CD4-positive, alpha-beta T cell (primary cell): Measurements from ENCODE around the gene KIAA1217. TPM values are rescaled to one million over a fixed set of nuclear protein-coding genes. Genes with fewer than 3 reads are reported as not detected.

Source experiments
- ATAC-seq: fragments of 200-7000 bp; cut with Tn5 transposase; one replicate; pipeline ENCODE4 v1.10.0; 2022; ENCODE audit warnings: mild to moderate bottlenecking; ENCODE audit not compliant: poor library complexity
- CTCF ChIA-PET: fragments of 350-600 bp; sonication (Branson Sonifier 250); formaldehyde crosslinking; loops from one replicate; lab custom pipeline; 2021; ENCODE audit warnings: antibody characterized with exemption, inconsistent platforms; lab: Charles Lee
- POLR2A ChIA-PET: fragments of 350-600 bp; sonication (Branson Sonifier 250); formaldehyde crosslinking; loops from one replicate; lab custom pipeline; 2021; ENCODE audit warnings: antibody characterized with exemption, inconsistent platforms; lab: Charles Lee
- DNase-seq, 14 experiments: peaks; one replicate each; pipeline ENCODE4 v3.0.0-alpha.2; 2013 to 2020; ENCODE audit warnings: mixed read lengths in 2 of 14
- H3K27ac ChIP-seq, 2 donors: one replicate each; pipeline versions ENCODE4 v1.5.1 to v1.7.0; 2013; ENCODE audit warnings: low read length in 2 of 2, low read depth in 1 of 2, mild to moderate bottlenecking in 1 of 2
- H3K27me3 ChIP-seq, 2 experiments: 1 replicate in 1 of 2; 2 replicates in 1 of 2; pipeline versions ENCODE4 v1.6.1 to v1.7.0; 2013; ENCODE audit warnings: low read length in 2 of 2, control low read depth in 1 of 2, mild to moderate bottlenecking in 1 of 2, moderate library complexity in 1 of 2; ENCODE audit not compliant: insufficient read depth in 2 of 2, control insufficient read depth in 1 of 2
- H3K36me3 ChIP-seq: one replicate; pipeline ENCODE4 v1.6.1; 2013; ENCODE audit warnings: low read length, control low read depth; ENCODE audit not compliant: insufficient read depth
- H3K4me1 ChIP-seq: one replicate; pipeline ENCODE4 v1.6.1; 2013; ENCODE audit warnings: low read length, control low read depth; ENCODE audit not compliant: insufficient read depth
- H3K4me3 ChIP-seq: one replicate; pipeline ENCODE4 v1.5.1; 2013; ENCODE audit warnings: mild to moderate bottlenecking, low read length, moderate library complexity
- H3K9me3 ChIP-seq, 2 experiments: 1 replicate in 1 of 2; 2 replicates in 1 of 2; pipeline versions ENCODE4 v1.6.1 to v1.7.0; 2013; ENCODE audit warnings: low read length in 2 of 2, mild to moderate bottlenecking in 2 of 2, control low read depth in 1 of 2, moderate library complexity in 1 of 2; ENCODE audit not compliant: control insufficient read depth in 1 of 2, insufficient read depth in 1 of 2
- H3K27ac Mint-ChIP-seq: one replicate; pipeline ENCODE4 v1.8.0; 2020; ENCODE audit warnings: mixed read lengths
- H3K27me3 Mint-ChIP-seq: one replicate; pipeline ENCODE4 v1.8.0; 2021; ENCODE audit warnings: mixed read lengths
- H3K36me3 Mint-ChIP-seq: one replicate; pipeline ENCODE4 v1.8.0; 2021; ENCODE audit warnings: low read depth, mixed read lengths
- H3K4me1 Mint-ChIP-seq: one replicate; pipeline ENCODE4 v1.8.0; 2021; ENCODE audit warnings: low read depth, mixed read lengths
- H3K4me3 Mint-ChIP-seq: one replicate; pipeline ENCODE4 v1.8.0; 2020; ENCODE audit warnings: mild to moderate bottlenecking, mixed read lengths
- H3K9me3 Mint-ChIP-seq: one replicate; pipeline ENCODE4 v1.8.0; 2020; ENCODE audit warnings: mixed read lengths
- CTCF ChIP-seq: fragments of 200-600 bp; IDR thresholded peaks from one replicate; pipeline ENCODE4 v1.8.0; 2022; ENCODE audit warnings: antibody characterized with exemption, mild to moderate bottlenecking
- intact Hi-C, 2 experiments: fragments of 100-400 bp; cut with DNase I in 1 of 2; cut with micrococcal nuclease in 1 of 2; formaldehyde crosslinking; loops; one replicate each; pipeline versions ENCODE4 v1.15.1 to v1.9.0; 2023 to 2025; cut with DNase I, micrococcal nuclease
- total RNA-seq, 174 experiments: library from RNA in 2 of 174; stranded (reverse) in 2 of 174; gene quantifications; one replicate each; pipeline ENCODE4 v1.2.3 and lab custom pipeline; 2021 to 2026

KIAA1217 gene
- total RNA-seq, 2 experiments from 2014 or later: not detected

GRCh38 chr10:24494777-24495176 is 285.8 kb downstream of the KIAA1217 start:
- Histone ChIP-seq H3K36me3 (no peaks in the 10 kb centered on the region), H3K4me1 (no peaks in the 10 kb centered on the region), H3K9me3 (no peaks in the 10 kb centered on the region), H3K27ac (no peak overlapping the region), H3K4me3 (no peak overlapping the region), H3K27me3 (no peaks in the 10 kb centered on the region)
- no peak overlapping the region for H3K4me3 Mint-ChIP-seq
- no peaks in the 10 kb centered on the region for H3K9me3 Mint-ChIP-seq
- TF ChIP-seq CTCF: no peak
- H3K27me3 Mint-ChIP-seq: no peaks in the 10 kb centered on the region
- no peak for ATAC-seq
- intact Hi-C loops: no loop called here
- no peaks in the 10 kb centered on the region for H3K4me1 Mint-ChIP-seq
- CTCF ChIA-PET: no interaction called here
- POLR2A ChIA-PET: no interaction called here
- no peaks in the 10 kb centered on the region for H3K36me3 Mint-ChIP-seq
- DNase-seq: no peak
- no peak overlapping the region for H3K27ac Mint-ChIP-seq

- no peaks in the 10 kb centered on the region for H3K36me3 ChIP-seq
- intact Hi-C loops: no loop called here
- H3K9me3 Mint-ChIP-seq: no peaks in the 10 kb centered on the region
- no peaks in the 10 kb centered on the region for H3K27me3 ChIP-seq
- no peaks in the 10 kb centered on the region for H3K4me1 ChIP-seq
- no peak overlapping the region for H3K27ac ChIP-seq
- ChIA-PET POLR2A (no interaction called here), CTCF (no interaction called here)
- H3K9me3 ChIP-seq: no peaks in the 10 kb centered on the region
- no peak overlapping the region for H3K4me3 ChIP-seq
- H3K36me3 Mint-ChIP-seq: no peaks in the 10 kb centered on the region
- DNase-seq (no peak), ATAC-seq (no peak)
- no peaks in the 10 kb centered on the region for H3K4me1 Mint-ChIP-seq
- no peaks in the 10 kb centered on the region for H3K27me3 Mint-ChIP-seq
- TF ChIP-seq CTCF: no peak
- H3K4me3 Mint-ChIP-seq: no peak overlapping the region
- H3K27ac Mint-ChIP-seq: no peak overlapping the region
These were observed 286.9 kb downstream of the KIAA1217 start for GRCh38 chr10:24495666-24496460.

GRCh38 chr10:24496906-24497305 is 288.0 kb downstream of the KIAA1217 start:
- ATAC-seq: no peak
- Mint-ChIP-seq H3K4me3 (no peak overlapping the region), H3K9me3 (no peaks in the 10 kb centered on the region), H3K4me1 (no peaks in the 10 kb centered on the region), H3K36me3 (no peaks in the 10 kb centered on the region), H3K27me3 (no peaks in the 10 kb centered on the region), H3K27ac (no peak overlapping the region)
- ChIA-PET CTCF (no interaction called here), POLR2A (no interaction called here)
- intact Hi-C loops: no loop called here
- TF ChIP-seq CTCF: no peak
- H3K4me1 ChIP-seq: no peaks in the 10 kb centered on the region
- no peaks in the 10 kb centered on the region for H3K36me3 ChIP-seq
- H3K27ac ChIP-seq: no peak overlapping the region
- no peak for DNase-seq
- no peaks in the 10 kb centered on the region for H3K27me3 ChIP-seq
- H3K4me3 ChIP-seq: no peak overlapping the region
- no peaks in the 10 kb centered on the region for H3K9me3 ChIP-seq
